Trophoblast cell (in vitro differentiated cells and primary cell): ENCODE results near the gene TMEM82.

Experiments
- DNase-seq, 2 donors: peaks; one replicate each; pipeline ENCODE4 v3.0.0-alpha.2; 2016
- H2AFZ ChIP-seq: 2 replicates; pipeline ENCODE4 v1.6.1; 2013; ENCODE audit warnings: low read length, moderate library complexity, mild to moderate bottlenecking; ENCODE audit not compliant: insufficient read depth, poor library complexity
- H2AK5ac ChIP-seq: 2 replicates; pipeline ENCODE4 v1.6.1; 2013; ENCODE audit warnings: mild to moderate bottlenecking, low read length
- H2BK120ac ChIP-seq: 2 replicates; pipeline ENCODE4 v1.6.1; 2013; ENCODE audit warnings: low read length, mild to moderate bottlenecking, moderate library complexity; ENCODE audit not compliant: insufficient read depth, poor library complexity
- H2BK12ac ChIP-seq: 2 replicates; pipeline ENCODE4 v1.6.1; 2013; ENCODE audit warnings: mild to moderate bottlenecking, low read length, moderate library complexity
- H2BK5ac ChIP-seq: 2 replicates; pipeline ENCODE4 v1.6.1; 2013; ENCODE audit warnings: low read length, low read depth, moderate library complexity, mild to moderate bottlenecking; ENCODE audit not compliant: poor library complexity
- H3K14ac ChIP-seq: 2 replicates; pipeline ENCODE4 v1.6.1; 2013; ENCODE audit warnings: mild to moderate bottlenecking, low read length
- H3K18ac ChIP-seq: 2 replicates; pipeline ENCODE4 v1.6.1; 2013; ENCODE audit warnings: mild to moderate bottlenecking, low read length
- H3K23ac ChIP-seq: 2 replicates; pipeline ENCODE4 v1.6.1; 2013; ENCODE audit warnings: low read length
- H3K27ac ChIP-seq: 2 replicates; pipeline ENCODE4 v1.5.1; 2013; ENCODE audit warnings: low read depth, mild to moderate bottlenecking, inconsistent platforms, low read length, moderate library complexity
- H3K27me3 ChIP-seq: 2 replicates; pipeline ENCODE4 v1.6.1; 2013; ENCODE audit warnings: inconsistent platforms, mild to moderate bottlenecking, low read length, moderate library complexity; ENCODE audit not compliant: insufficient read depth
- H3K36me3 ChIP-seq, 2 experiments: 1 replicate in 1 of 2; 2 replicates in 1 of 2; pipeline ENCODE4 v1.6.1; 2013; ENCODE audit warnings: low read length in 2 of 2, mild to moderate bottlenecking in 2 of 2, moderate library complexity in 1 of 2; ENCODE audit not compliant: insufficient read depth in 2 of 2, control insufficient read depth in 1 of 2
- H3K4ac ChIP-seq: 2 replicates; pipeline ENCODE4 v1.6.1; 2013; ENCODE audit warnings: low read depth, mild to moderate bottlenecking, low read length, moderate library complexity
- H3K4me1 ChIP-seq, 2 experiments: 1 replicate in 1 of 2; 2 replicates in 1 of 2; pipeline ENCODE4 v1.6.1; 2013; ENCODE audit warnings: low read length in 2 of 2, mild to moderate bottlenecking in 2 of 2, moderate library complexity in 1 of 2; ENCODE audit not compliant: insufficient read depth in 2 of 2, control insufficient read depth in 1 of 2
- H3K4me2 ChIP-seq: 2 replicates; pipeline ENCODE4 v1.6.1; 2013; ENCODE audit warnings: inconsistent platforms, mild to moderate bottlenecking, low read length, moderate library complexity
- H3K4me3 ChIP-seq: 2 replicates; pipeline ENCODE4 v1.5.1; 2013; ENCODE audit warnings: mild to moderate bottlenecking, low read depth, low read length, inconsistent platforms
- H3K79me1 ChIP-seq: one replicate; pipeline ENCODE4 v1.6.1; 2013; ENCODE audit warnings: low read length
- H3K79me2 ChIP-seq: 2 replicates; pipeline ENCODE4 v1.6.1; 2013; ENCODE audit warnings: low read length, mild to moderate bottlenecking; ENCODE audit not compliant: control insufficient read depth, insufficient read depth, poor library complexity
- H3K9ac ChIP-seq: 2 replicates; pipeline ENCODE4 v1.6.1; 2013; ENCODE audit warnings: mild to moderate bottlenecking, low read length
- H3K9me3 ChIP-seq: 2 replicates; pipeline ENCODE4 v1.6.1; 2013; ENCODE audit warnings: low read depth, mild to moderate bottlenecking, control low read depth, inconsistent platforms, low read length; ENCODE audit not compliant: insufficient read depth
- H4K12ac ChIP-seq: 2 replicates; pipeline ENCODE4 v1.6.1; 2013; ENCODE audit warnings: low read depth, mild to moderate bottlenecking, low read length, moderate library complexity
- H4K8ac ChIP-seq: 2 replicates; pipeline ENCODE4 v1.6.1; 2013; ENCODE audit warnings: low read depth, mild to moderate bottlenecking, low read length, moderate library complexity
- H4K91ac ChIP-seq: one replicate; pipeline ENCODE4 v1.6.1; 2013; ENCODE audit warnings: low read depth, mild to moderate bottlenecking, low read length, moderate library complexity
- WGBS: extraction: QIAGEN DNeasy Blood & Tissue Kit; methylation state at CpG from one replicate; pipeline ENCODE4 v1.1.7; 2013; ENCODE audit warnings: missing lambda C conversion rate; ENCODE audit not compliant: insufficient read length, insufficient coverage; ENCODE audit errors: extremely low coverage; 5-methylcytosine and 5-hydroxymethylcytosine counted together

Gene TMEM82

GRCh38 chr1:15764269-15764764 lies 22.0 kb downstream of the TMEM82 start:
- Histone ChIP-seq H3K14ac (no peak overlapping the region), H3K4ac (peak overlapping the region; percentile 50), H2BK5ac (peak overlapping the region; percentile 24), H3K4me3 (no peak overlapping the region), H3K36me3 (peaks cover 52 to 56% of the 10 kb centered on the region in 2 experiments), H4K91ac (no peak overlapping the region), H3K4me2 (no peak overlapping the region), H2BK12ac (no peak overlapping the region), H3K79me2 (peaks cover 12% of the 10 kb centered on the region), H3K27ac (no peak overlapping the region), H2AFZ (peak overlapping the region; percentile 23), H3K79me1 (peaks cover 12% of the 10 kb centered on the region), H2BK120ac (no peak overlapping the region), H4K8ac (peak overlapping the region; percentile 5), H4K12ac (no peak overlapping the region), H3K18ac (peak overlapping the region; percentile 11), H3K23ac (no peak overlapping the region), H3K4me1 (peaks cover 10 to 18% of the 10 kb centered on the region in 2 experiments), H3K9me3 (no peaks in the 10 kb centered on the region), H3K27me3 (no peaks in the 10 kb centered on the region), H3K9ac (no peak overlapping the region), H2AK5ac (no peak overlapping the region)
- no peak for DNase-seq
- WGBS, result no CpG with 5 or more reads among the region's 10 CpGs

- Histone ChIP-seq H3K36me3 (peaks cover 56 to 59% of the 10 kb centered on the region in 2 experiments), H3K9me3 (no peaks in the 10 kb centered on the region), H3K79me2 (peaks cover 9% of the 10 kb centered on the region), H3K27ac (no peak overlapping the region), H3K4me1 (peaks cover 10 to 18% of the 10 kb centered on the region in 2 experiments), H3K4me3 (no peak overlapping the region), H3K27me3 (no peaks in the 10 kb centered on the region), H3K9ac (no peak overlapping the region), H3K4me2 (no peak overlapping the region), H3K23ac (no peak overlapping the region), H2AK5ac (no peak overlapping the region), H2BK120ac (no peak overlapping the region), H2BK5ac (peak overlapping the region; percentile 24), H4K91ac (no peak overlapping the region), H3K18ac (peak overlapping the region; percentile 11), H4K8ac (no peak overlapping the region), H4K12ac (no peak overlapping the region), H2AFZ (no peak overlapping the region), H3K79me1 (peaks cover 9% of the 10 kb centered on the region), H2BK12ac (no peak overlapping the region), H3K4ac (peak overlapping the region; percentile 50), H3K14ac (no peak overlapping the region)
- no CpG with 5 or more reads among the region's 15 CpGs for WGBS
- DNase-seq, result no peak
These were observed 22.6 kb downstream of the TMEM82 start for GRCh38 chr1:15764890-15765289.

- Histone ChIP-seq H3K18ac (peak overlapping the region; percentile 24), H3K23ac (no peak overlapping the region), H3K79me1 (peaks cover 6% of the 10 kb centered on the region), H3K27ac (no peak overlapping the region), H2BK12ac (no peak overlapping the region), H2AFZ (no peak overlapping the region), H3K4ac (no peak overlapping the region), H2AK5ac (no peak overlapping the region), H3K79me2 (peaks cover 8% of the 10 kb centered on the region), H3K9ac (no peak overlapping the region), H3K4me2 (no peak overlapping the region), H4K91ac (no peak overlapping the region), H4K12ac (no peak overlapping the region), H3K14ac (no peak overlapping the region), H3K36me3 (peaks cover 63 to 67% of the 10 kb centered on the region in 2 experiments), H2BK5ac (no peak overlapping the region), H3K27me3 (no peaks in the 10 kb centered on the region), H4K8ac (no peak overlapping the region), H3K4me1 (peaks cover 10 to 16% of the 10 kb centered on the region in 2 experiments), H3K4me3 (no peak overlapping the region), H2BK120ac (no peak overlapping the region), H3K9me3 (peaks cover 1% of the 10 kb centered on the region)
- WGBS, result no CpG with 5 or more reads among the region's 20 CpGs
- no peak for DNase-seq
These were observed 23.3 kb downstream of the TMEM82 start for GRCh38 chr1:15765495-15766194.

GRCh38 chr1:15767941-15768340 lies 25.6 kb downstream of the TMEM82 start:
- DNase-seq, result no peak
- Histone ChIP-seq H3K4me1 (no peaks in the 10 kb centered on the region), H2BK5ac (no peak overlapping the region), H3K27me3 (no peaks in the 10 kb centered on the region), H3K18ac (no peak overlapping the region), H2BK12ac (no peak overlapping the region), H3K79me1 (no peaks in the 10 kb centered on the region), H4K8ac (no peak overlapping the region), H3K4me2 (no peak overlapping the region), H3K23ac (no peak overlapping the region), H3K79me2 (no peaks in the 10 kb centered on the region), H3K9ac (no peak overlapping the region), H3K4ac (no peak overlapping the region), H3K36me3 (peaks cover 81 to 87% of the 10 kb centered on the region in 2 experiments), H4K12ac (no peak overlapping the region), H4K91ac (no peak overlapping the region), H3K9me3 (peaks cover 1% of the 10 kb centered on the region), H2AFZ (no peak overlapping the region), H2AK5ac (no peak overlapping the region), H3K14ac (no peak overlapping the region), H2BK120ac (no peak overlapping the region), H3K4me3 (no peak overlapping the region), H3K27ac (no peak overlapping the region)
- WGBS, result no CpG with 5 or more reads among the region's 5 CpGs
